Posterior vena cava (tissue), 2 donors: Measurements from ENCODE around the gene ACY1. TPM values are rescaled to one million over a fixed set of nuclear protein-coding genes. Genes with fewer than 3 reads are reported as not detected.

ENCODE experiments used
- DNase-seq: peaks from one replicate; pipeline ENCODE4 v3.0.0-alpha.2; 2020; ENCODE audit warnings: low spot score
- intact Hi-C, 2 donors: fragments of 100-400 bp; cut with DNase I; formaldehyde crosslinking; loops; one replicate each; pipeline versions ENCODE4 v1.14.1 to v1.14.2; 2022 to 2023
- total RNA-seq, 2 donors: library from RNA; stranded (reverse); fragmentation: NEBNext Ultra II Directional; extraction: Animal tissue kit (Norgen Biotek cat#: 25700); gene quantifications; one replicate each; pipeline ENCODE4 v1.2.1, GENCODE V29; 2021
- donor health status: DM: yes; HTN: yes; CAD: no.
- donor health status: DM: yes; HTN: yes; CAD: no.

ACY1 gene
- total RNA-seq, 2 donors from 2014 or later: 11.8 to 12.3 TPM

- intact Hi-C loops: no loop called here
- DNase-seq: peak; percentile 76
These were observed 38.1 kb upstream of the ACY1 start for GRCh38 chr3:51945031-51945840.

- intact Hi-C loops: no loop called here
- DNase-seq: peak; percentile 47
These were observed 37.2 kb upstream of the ACY1 start for GRCh38 chr3:51945926-51946705.

GRCh38 chr3:51946796-51947195 is 36.5 kb upstream of the ACY1 start:
- peak; percentile 64 for DNase-seq
- intact Hi-C loops: no loop called here

DNA sequence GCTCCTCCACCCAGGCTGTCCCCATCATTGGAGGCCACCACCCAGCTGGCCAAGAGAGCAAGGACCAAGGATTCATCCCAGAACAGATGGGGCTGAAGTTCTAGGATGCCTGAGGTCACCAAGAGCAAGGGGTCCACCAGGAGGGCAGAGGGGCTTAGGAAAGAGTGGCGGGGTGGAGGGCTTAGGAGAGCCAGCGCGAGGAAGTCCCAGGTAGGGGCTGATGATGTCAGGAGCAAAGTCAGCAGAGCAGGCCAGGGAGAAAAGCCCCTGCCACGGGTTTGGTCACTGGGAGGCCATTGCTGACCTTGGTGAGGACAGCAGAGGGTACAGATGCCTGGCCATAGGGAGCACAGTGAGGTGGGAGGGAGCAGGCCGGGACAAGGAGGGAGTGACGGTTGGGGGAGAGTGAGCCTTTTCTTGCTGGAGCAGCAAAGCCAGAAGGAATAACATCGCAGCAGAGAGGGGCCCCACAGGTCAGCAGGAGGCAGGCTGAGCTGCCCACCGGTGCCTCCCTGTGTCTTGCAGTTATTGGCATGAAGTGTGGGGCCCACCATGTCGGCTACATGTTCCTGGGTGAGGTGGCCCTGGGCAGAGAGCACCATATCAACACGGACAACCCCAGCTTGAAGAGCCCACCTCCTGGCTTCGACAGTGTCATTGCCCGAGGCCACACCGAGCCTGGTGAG is 36.0 kb upstream of the ACY1 start:
- intact Hi-C loops: no loop called here
- DNase-seq: peak; percentile 69

DNA sequence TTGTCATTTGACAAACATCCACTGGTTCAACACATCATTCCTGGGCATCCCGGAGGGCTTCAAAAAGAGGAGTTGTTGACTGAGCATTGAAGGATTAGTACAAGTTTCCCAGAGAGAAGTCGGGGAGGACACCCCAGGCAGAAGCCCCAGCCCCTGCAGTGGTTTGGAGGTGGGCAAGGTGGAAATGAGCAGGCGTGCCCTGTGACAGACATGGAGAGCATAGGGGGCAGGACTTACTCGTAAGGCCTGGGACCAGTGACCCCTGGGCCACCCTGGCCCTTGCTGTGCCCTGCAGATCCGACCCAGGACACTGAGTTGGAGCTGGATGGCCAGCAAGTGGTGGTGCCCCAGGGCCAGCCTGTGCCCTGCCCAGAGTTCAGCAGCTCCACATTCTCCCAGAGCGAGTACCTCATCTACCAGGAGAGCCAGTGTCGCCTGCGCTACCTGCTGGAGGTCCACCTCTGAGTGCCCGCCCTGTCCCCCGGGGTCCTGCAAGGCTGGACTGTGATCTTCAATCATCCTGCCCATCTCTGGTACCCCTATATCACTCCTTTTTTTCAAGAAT is 35.2 kb upstream of the ACY1 start:
- intact Hi-C loops: no loop called here

GRCh38 chr3:51949121-51949520 is 34.2 kb upstream of the ACY1 start:
- intact Hi-C loops: no loop called here
- DNase-seq: peak; percentile 42

More for the DNA sequence above, 35.2 kb upstream of the ACY1 start:
- peak; percentile 53 for DNase-seq

DNA sequence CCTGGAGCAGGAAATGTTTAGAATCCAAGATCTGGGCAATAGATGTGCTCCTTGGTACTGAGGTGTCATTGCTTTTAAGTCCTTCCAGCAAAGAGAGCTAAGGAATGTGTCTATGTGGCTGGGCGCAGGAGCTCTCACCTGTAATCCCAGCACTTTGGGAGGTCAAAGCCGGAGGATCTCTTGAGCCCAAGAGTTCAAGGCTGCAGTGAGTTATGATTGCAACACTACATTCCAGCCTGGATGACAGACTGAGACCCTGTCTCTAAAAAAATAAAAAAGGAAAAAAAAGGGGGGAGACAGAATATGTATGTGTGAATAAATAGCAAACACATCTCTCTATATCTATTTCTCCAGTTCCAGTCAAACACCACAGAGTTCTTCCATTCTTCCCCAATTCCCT is 32.4 kb upstream of the ACY1 start:
- intact Hi-C loops: no loop called here

DNA sequence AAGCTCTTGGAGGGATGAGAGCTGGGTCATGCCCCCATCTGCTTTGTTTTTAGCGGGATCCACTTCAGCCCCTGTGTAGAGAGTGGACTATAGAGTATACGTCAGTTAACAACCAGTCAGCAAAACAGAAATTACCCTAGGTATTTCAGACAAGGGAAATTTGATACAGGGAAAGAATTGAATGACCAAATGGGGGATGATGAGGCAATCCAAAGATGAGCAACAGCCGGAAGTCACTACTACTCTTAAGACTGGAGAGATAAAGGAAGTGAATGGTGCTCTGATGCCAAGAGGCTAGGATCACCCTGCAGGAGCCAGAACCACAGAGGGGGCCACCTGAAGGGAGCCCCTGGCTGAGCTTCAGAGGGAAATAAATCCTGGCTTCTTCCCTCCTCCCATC is 29.9 kb upstream of the ACY1 start:
- intact Hi-C loops: no loop called here
- no peak for DNase-seq

More for the DNA sequence above, 32.4 kb upstream of the ACY1 start:
- DNase-seq: no peak

DNA sequence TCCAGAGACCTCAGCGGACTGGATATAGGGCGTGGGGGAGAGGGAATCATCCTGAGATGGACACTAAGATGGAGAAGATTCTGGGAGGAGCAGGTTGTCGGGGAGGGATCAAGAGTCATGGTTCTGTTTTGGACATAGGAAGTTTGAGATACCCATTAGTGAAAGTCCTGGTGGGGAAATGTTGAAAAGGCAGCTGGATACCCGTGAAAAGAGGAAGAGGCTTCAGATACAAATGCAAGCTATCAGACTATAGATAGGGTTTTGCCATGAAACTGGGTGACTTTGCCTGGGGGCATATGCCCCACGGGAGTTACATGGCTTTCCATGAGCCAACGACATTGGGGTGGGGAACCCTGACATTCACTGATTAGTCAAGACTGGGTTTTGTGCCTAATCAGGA is 29.2 kb upstream of the ACY1 start:
- intact Hi-C loops: no loop called here
- no peak for DNase-seq

DNA sequence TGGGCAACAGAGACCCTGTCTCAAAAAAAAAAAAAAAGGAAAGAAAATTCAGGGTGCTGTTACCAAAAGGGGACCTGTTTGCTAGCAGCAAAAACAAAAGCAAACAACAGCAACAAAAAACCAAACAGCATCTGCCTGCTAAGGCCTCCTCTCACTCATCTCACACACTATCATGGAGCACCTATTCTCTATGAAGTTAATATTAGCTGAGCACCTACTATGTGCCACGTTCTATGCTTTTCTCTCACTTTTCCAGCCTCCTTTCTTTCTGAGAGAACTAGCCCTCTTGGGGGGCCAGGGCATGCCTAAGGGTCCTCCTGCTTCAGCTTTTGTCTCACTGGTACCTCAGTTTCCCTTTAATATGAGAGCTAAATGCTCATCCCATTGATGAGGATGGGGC is 28.6 kb upstream of the ACY1 start:
- intact Hi-C loops: no loop called here
- DNase-seq: no peak

- intact Hi-C loops: no loop called here
- DNase-seq: no peak
These were observed 28.0 kb upstream of the ACY1 start, which contains the start of gene GPR62 for GRCh38 chr3:51955175-51955892. Gene GPR62, plus strand, starts transcription at chr3:51955381. Its CDS starts 272 bp downstream, at chr3:51955653.

DNA sequence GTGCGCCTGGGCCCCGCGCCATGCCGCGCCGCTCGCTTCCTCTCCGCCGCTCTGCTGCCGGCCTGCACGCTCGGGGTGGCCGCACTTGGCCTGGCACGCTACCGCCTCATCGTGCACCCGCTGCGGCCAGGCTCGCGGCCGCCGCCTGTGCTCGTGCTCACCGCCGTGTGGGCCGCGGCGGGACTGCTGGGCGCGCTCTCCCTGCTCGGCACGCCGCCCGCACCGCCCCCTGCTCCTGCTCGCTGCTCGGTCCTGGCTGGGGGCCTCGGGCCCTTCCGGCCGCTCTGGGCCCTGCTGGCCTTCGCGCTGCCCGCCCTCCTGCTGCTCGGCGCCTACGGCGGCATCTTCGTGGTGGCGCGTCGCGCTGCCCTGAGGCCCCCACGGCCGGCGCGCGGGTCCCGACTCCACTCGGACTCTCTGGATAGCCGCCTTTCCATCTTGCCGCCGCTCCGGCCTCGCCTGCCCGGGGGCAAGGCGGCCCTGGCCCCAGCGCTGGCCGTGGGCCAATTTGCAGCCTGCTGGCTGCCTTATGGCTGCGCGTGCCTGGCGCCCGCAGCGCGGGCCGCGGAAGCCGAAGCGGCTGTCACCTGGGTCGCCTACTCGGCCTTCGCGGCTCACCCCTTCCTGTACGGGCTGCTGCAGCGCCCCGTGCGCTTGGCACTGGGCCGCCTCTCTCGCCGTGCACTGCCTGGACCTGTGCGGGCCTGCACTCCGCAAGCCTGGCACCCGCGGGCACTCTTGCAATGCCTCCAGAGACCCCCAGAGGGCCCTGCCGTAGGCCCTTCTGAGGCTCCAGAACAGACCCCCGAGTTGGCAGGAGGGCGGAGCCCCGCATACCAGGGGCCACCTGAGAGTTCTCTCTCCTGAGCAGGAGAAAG is 27.2 kb upstream of the ACY1 start:
- intact Hi-C loops: no loop called here
- no peak for DNase-seq

GRCh38 chr3:51957520-51958205 is 25.7 kb upstream of the ACY1 start:
- intact Hi-C loops: no loop called here
- DNase-seq: no peak

- intact Hi-C loops: no loop called here
- no peak for DNase-seq
These were observed 24.5 kb upstream of the ACY1 start for GRCh38 chr3:51958603-51959521.

DNA sequence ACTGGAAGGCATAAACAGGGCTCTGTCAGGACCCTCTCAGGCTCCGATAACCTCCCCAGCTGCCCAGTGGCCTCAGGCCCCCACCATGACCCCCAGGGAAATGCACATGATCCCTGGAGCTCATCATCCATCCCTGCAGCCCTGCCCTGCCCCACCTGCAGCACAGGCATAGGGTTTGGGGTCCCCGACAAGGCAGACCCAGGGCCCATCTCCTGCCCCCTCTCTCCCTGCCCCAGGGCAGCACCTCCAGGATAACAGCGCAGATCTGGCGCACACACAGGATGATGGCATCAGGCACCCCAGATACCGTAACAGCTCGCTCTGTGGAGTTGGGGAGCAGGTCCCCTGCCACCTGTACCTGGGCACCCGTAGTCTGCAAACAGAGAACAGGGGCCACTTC is 23.7 kb upstream of the ACY1 start:
- intact Hi-C loops: no loop called here
- DNase-seq: no peak

GRCh38 chr3:51960386-51960785 is 22.9 kb upstream of the ACY1 start:
- no peak for DNase-seq
- intact Hi-C loops: no loop called here

GRCh38 chr3:51961011-51961410 is 22.3 kb upstream of the ACY1 start:
- intact Hi-C loops: no loop called here
- DNase-seq: no peak
